ENCODE results near the gene QPCTL.

QPCTL gene

DNA sequence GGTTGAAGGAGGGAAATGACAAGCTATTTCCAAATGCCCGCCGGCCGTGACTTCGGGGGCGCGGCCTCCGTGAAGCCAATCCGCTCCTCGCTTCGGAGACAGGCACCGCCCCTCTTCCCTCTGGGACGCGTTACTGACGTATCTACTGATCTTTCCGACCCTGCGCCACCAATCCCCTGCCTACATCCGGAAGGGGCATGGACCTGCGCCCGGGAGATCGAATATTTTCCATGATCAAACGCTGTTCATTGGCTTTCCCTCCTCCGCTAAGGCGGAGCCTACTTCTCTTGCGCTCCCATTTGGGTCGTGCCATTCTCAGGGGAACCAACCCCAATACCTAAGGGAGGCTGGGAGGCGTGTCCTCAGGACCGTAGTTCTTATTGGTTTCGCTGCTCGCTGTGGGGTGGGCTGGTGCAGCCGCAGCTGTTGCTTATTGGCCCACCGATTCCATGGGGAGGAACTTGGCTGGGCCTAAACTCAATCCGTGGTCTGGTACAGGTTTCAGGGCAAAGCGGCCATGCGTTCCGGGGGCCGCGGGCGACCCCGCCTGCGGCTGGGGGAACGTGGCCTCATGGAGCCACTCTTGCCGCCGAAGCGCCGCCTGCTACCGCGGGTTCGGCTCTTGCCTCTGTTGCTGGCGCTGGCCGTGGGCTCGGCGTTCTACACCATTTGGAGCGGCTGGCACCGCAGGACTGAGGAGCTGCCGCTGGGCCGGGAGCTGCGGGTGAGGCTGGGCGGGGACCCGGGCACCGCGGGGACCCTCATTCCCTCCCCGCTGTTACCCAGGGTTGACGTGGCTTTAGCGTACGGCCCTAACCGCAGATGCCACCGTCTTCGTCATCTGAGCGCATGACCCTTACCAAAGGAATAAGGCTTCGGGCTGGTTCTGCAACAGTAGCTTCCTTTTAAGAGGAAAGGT, at the start of gene QPCTL:
Gene QPCTL, plus strand, starts transcription at position 480 of the 919 bp plus-strand sequence. Its CDS starts 38 bp downstream, at position 518.
- peak; percentile 96 for DNase-seq (ENCODE audit: low read depth)

DNA sequence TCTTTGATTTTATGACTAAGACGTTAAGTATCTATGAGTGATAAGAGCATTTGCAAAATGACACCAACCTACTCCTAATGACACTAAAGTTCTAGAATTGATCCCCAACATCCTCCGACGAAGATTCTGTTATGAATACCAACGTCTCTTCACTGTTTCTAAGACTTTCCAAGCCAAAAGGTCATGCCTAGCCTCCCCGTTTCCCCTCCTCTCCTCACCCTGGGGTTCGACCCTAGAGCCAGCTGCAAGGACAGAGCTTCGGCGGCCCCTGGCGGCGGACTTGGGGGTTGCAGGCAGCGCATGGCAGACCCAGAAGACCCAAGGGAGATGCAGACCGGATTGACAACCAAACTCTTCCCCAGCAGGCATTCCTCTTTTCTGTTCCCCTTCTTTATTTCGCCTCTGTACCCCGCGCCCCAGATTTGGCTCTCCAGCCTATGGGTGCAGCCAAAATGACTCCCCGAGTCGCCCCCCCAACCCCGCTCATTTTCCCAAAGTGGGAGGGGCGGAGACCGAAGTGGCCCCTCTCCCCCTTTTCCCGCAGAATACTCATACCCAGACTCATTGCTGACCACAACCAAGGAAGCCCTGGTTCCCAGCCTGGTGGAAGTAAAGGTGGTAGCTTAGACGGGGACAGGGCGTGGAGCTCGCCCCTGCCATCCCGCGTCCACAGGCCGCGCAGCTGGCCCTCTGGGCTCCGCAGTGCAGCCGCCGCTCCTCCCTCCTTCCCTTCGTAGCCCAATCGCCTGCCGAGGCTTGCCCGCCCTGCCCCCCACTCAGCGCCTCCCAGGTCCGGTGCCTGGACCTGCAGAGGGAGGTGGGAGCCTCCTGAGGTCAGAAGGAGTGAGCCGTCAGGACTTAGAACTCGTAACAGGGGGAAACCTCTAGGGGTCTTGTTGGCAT, 49.2 kb upstream of the QPCTL start:
- no peak for DNase-seq (ENCODE audit: low read depth)

DNA sequence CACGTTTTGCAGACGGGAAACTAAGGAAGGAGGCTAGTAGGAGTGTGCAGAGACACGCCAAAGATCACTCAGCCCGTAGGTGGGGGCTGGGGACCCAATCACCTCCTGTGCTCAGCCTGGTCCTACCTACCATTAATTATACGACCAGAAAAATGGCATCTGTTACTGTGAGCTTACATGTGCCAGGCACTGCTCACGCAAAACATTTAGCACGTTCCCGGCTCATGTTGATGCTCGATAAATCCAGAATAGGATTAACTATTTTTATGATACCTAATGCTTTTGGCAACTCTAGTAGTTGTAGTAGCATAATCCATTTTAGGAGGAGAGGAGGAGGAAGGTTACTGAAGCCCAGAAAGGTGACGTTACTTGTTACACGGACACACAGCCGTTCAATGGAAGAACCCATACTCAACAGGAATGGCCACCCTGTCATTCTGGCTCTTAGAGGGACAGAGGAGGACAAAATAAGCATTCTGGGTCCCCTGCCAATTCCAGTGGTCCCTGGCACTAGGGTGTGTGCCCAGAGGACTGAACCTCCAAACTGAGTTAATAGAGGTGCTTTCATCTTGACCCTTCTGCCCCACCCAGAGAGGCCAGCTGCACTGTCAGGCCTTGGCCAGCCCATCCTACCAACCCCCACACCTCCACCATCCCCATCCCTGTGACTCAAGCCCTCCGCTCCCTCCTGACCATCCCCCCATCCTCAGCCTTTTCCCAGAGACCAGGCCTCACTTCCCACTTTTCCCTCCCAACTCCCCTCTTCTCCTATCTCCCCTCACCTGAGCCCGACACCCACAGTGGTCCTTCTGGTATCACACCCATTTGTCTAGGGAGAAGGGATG, 48.3 kb upstream of the QPCTL start:
- DNase-seq (ENCODE audit: low read depth) = no peak

DNA sequence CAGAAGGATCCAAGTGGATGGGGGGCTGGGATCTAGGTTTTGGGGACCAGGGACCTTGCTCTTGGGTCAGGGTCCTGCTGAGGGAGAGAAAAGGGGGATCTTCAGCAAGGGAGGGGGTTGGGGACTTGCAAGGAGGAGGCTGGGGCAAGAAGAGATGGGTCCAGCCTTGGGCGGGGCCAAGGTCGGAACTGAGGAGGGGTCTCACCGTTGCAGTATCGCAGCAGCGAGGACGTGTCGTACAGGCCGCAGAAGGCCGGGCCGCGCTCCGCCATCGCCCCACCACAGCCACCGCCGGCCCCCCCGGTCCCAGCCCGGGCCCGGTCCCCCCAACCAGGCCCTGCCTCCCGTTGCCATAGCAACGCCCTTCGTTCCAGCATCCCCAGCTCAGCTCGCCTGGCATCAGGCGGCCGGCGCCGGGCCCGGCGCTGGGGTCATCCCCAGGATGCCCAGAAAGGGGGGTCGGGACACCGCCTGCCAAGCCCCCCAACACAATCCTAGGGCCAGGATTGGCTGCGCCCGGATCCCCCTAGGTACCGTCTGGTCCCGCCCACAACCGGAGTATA, 47.3 kb upstream of the QPCTL start:
- no peak for DNase-seq (ENCODE audit: low read depth)

DNA sequence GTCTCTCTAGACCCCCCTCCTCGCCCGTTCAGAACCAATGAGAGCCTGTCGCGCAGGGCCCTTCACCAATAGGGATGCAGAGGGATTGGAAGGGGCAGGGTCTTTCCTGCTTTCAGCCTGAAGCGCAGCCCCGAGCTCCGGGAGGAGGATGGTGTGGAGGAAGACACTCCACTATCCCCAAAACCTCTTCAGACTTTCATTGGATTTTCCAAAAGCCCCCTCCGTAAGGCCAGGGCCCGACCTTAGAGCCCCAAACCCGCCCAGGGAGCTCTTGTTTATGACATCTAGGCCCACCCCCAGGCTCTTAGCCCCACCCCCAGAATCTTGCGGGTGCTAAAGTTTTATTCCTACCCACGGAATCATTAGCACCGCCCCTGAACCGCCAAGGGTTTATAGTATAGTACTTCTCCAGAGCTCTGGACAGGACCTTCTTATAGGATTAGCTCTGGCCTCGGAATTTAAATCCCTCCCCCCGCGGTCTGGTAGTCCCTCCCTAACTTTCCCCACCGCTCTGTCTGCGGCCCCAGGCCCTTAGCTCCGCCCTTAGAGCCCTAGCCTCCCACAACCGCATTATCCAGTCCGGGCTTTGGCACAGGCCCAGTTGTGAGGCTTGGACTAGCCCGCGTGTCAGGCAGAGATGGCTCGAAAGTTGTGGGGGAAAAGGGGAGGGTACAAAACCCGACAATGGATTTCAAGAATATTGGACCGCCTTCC, 46.7 kb upstream of the QPCTL start:
- peak; percentile 70 for DNase-seq (ENCODE audit: low read depth)

DNA sequence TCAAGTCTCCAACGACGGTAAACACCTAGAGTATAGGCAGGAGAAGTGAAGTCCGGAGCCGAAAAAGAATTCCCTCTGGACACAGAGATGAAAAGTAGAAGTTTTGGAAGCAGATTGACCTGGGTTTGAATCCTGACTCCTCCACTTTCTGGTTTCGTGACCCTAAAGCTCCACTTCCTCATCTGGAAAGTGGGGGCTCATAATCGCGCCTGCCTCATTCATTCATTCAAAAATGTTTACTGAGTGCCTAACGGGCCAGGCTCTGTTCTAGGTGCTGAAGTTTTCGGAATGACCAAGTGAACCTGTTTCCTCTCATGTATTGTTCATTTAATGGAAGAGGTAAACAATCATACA, 46.1 kb upstream of the QPCTL start:
- no peak for DNase-seq (ENCODE audit: low read depth)

DNA sequence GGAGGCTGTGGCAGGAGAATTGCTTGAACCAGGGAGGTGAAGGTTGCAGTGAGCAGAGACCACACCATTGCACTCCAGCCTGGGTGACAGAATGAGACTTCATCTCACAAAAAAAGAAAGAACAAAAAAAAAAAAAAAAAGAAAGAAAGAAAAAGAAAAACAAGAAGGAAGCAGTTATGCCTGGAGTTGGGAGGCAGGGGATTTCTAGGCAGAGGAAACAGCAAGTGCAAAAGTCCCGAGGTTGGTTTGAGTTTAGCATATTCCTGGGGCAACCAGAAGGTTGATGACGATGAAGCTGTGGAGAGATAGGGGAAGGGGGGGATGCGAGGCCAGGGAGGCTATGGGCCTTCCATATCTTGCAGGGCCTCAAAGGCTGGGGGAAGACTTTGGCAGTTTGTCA, 41.7 kb upstream of the QPCTL start:
- DNase-seq (ENCODE audit: low read depth) = no peak

DNA sequence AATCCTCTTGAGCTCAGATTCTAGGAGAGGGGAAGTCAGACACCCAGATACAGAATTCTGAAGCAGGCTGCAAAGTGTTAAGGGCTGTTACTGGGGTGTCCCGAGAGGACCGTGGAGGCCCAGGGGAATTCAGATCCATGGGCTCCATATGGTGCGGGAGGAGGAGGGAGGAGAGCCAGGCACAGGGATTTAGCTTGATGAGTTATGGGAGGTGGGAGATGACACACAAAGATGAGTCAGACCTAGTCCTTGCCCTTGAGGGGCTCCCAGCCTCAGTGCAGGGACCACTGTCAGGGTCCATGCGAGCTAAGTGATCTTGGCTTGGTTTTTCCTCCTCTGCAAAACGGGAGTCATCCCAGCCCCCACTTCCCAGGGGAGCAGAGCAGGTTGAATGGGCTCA, 38.8 kb upstream of the QPCTL start:
- no peak for DNase-seq (ENCODE audit: low read depth)

DNA sequence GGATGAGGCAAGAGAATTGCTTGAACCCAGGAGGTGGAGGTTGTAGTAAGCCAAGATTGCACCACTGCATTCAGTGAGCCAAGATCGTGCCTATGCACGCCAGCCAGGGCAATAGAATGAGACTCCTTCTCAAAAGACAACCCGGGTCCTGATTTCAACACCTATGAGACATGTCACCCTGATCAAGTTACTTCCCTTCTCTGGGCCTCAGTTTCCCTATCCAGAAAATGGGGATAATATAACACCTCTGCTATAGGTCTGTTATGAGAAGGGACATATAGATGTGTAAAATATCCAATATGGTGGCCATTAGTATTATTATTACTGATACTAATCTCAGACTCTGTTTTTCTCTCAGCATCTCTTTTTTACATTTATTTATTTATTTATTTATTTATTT, 37.4 kb upstream of the QPCTL start:
- DNase-seq (ENCODE audit: low read depth) = no peak

DNA sequence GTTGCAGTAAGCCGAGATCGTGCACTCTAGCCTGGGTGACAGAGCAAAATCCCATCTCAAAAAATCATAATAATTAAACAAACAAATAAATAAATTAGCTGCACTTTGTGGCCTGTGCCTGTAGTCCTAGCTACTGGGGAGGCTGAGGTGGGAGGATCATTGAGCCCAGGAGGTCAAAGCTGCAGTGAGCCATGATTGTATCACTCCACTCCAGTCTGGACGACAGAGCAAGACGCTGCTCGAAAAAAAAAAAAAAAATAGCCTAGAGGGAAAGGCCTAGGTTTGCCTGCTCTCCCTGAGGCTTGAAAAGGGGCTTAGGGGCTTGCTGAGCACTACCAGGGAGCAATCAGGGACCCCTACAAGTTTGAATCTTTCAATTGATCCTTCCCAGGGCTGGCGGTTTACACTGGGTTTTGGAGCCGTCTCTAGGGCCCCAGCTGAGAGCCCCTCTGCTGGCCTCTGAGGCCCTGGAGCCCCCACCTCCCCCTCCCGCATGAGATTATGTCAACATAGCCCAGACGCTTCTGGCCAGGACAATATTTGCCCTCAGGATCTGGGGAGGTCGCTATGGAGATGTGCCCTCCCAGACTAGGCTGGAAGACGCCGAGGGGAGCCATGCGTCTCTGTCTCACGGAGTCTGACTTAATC, 34.8 kb upstream of the QPCTL start:
- DNase-seq (ENCODE audit: low read depth) = no peak

DNA sequence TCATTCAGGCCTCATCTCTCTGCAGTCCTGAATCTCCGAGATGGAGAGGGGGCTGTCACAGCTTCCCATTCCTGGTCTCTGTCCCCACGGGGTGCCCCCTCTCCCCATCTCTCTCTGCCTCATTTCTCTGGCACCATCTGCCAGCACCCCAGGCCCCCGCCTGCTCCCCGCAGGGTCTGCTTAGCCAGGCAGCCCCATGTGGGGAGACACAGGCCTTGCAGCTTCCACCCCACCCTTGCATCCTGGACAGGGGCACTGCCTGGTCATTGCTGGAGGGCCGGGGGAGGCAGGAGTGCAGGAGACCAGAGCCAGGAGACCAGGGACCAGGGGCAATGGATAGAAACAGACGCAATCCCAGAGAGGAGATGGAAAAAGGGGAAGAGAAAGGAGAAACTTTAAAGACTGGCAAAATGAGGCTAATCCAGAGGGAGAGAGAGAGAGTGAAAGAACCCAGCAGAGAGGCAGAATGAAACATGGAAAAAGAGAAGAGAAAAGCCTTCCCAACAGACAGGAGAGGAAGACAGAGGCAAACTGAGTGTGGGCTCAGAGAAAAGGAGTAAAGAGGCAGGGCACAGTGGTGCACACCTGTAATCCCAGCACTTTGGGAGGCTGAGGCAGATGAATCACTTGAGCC, 33.3 kb upstream of the QPCTL start:
- DNase-seq (ENCODE audit: low read depth) = no peak

DNA sequence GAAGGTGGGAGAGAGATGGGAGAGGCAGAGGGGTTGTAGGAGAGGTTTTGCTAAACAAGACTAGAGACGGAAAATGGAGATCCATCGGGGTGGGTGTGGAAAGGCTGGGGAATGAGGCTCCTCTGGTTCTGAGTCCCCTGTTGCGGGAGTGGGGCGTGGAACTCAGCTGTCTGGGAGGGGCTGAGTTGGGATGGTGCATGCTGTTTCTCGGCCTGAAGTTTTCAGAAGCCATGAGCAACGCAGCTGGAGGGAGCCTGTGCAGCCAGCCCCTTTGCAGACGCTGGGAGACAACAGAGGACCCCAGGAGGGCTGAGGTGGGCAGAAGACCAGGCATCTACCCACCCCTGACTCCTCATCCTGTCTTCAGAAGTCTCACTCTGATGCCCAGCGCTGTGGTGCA, 31.8 kb upstream of the QPCTL start:
- no peak for DNase-seq (ENCODE audit: low read depth)

DNA sequence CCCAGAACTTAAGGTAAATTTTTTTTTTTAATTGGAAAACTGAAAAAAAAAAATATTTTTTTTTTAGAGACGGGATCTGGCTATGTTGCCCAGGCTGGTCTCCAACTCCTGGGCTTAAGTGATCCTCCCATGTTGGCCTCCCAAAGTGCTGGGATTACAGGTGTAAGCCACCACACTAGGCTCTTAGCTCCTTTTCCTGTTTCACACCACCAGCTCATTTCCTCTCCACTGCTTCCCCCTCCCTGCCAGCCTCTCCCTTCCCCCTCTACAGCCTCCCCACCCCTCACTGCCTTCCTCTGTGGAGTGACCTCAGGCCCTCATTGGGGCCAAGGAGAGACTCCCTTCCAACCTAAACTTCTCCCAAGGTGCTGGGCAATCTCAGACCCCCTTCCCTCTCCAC, 28.7 kb upstream of the QPCTL start:
- no peak for DNase-seq (ENCODE audit: low read depth)

DNA sequence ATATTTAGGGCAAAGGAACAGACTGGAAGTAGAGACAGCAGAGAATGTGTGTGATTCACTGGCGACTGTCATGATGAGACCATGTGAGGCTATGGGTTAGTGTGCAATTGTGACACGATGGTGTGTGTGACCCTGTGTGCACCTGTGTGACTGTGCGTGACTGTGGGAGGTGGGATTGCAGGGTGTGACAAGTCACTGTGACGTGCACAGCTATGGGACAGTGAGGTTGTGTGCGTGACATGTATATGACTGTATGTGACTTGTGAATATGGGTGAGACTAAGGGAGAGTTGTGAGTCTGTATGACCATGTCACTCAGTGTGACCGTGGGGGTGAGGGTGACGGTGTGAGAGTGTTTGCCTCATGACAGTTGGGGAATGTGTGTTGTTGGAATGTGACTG, 27.9 kb upstream of the QPCTL start:
- DNase-seq (ENCODE audit: low read depth) = no peak

DNA sequence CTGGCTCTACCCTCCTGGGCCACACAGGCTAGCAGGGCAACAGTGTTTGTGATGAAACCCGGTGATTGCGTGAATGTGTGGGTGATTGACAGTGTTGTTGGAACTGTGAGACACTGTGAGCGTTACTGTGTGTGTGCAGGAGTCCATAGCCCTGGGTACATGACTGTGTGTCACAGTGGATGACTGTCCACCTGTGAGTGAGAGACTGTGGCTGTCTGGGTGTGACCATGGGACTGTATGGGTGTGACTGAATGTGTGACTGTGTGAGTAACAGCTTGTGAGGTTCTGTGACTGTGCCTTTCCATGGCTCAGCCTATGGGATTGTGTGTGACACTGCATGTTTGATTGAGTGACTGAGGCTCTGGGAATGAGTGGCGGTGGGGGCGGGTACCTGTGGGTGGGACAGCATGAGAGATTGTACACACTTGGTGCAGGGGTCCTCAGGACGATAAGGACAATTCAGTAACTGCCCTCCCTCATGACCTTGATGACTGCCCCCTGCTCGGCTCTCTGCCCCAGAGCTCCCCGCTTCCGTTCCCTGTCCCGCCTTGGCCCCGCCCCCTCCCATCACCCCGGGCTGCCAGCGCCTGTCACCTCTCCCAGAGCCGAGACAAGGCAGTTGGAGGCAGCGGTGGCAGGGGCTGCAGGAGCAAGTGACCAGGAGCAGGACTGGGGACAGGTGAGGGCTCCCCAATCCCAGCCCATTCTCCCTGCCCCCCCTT, 24.7 kb upstream of the QPCTL start, which contains the start of gene GIPR:
Gene GIPR, plus strand, starts transcription at position 602 of the 722 bp plus-strand sequence. CDS start 1,300 bp downstream, outside the sequence.
- peak; percentile 18 for DNase-seq (ENCODE audit: low read depth)

DNA sequence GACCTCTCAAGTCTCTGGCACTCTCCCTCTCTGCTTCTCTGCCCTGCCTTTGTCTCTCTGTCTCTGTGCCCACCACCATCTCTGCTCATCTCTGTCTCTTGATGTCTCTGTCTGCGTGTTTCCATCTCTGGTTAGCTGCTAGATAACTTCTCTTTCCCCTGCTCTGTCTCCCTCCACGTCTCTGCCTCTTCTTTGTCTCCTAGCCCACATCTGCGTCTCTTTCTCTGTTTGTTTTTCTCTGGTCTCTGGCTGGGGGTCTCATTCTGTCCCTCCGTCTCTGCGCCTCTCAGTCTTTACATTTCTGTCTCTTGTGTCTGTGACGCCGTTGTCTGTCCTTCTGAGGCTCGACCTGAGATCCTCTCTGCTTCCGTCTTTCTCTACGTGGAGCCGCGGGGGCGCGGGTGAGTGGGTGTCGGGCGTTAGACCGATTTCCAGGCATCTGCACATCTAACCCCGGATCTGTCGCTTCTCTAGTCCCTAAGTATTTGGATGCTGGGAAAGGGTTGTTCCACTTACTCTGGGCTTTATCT, 24.1 kb upstream of the QPCTL start:
- no peak for DNase-seq (ENCODE audit: low read depth)

DNA sequence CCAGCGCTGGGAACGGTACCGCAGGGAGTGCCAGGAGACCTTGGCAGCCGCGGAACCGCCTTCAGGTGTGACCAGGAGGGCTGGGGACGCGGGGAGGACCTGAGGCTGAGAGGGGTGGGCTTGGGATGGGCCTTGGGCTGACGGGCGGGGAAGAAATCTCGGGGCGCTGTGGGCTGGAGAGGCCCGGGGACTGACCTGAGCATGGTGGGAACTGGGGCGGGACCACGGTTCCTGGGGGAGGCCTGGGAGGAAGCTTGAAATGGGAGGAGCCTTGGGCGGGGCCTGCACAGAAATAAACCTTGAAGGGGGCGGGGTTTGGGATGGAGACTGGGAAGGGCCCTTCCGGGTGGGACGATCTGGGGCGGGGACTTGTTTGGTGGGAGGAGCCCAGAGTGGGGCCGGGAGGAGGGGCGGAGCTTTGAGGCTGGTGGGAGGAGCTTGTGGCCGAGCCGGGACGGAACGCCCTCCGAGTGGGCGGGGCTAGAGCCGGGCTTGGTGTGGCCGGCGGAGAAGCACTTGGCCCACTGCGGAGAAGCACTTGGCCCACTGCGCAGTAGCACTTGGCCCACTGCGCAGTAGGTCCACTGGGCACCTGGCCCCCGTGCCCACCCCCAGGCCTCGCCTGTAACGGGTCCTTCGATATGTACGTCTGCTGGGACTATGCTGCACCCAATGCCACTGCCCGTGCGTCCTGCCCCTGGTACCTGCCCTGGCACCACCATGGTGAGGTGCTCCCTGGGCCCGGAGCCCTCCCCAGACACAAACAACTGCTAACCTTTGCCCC, 21.6 kb upstream of the QPCTL start:
- DNase-seq (ENCODE audit: low read depth) = no peak

DNA sequence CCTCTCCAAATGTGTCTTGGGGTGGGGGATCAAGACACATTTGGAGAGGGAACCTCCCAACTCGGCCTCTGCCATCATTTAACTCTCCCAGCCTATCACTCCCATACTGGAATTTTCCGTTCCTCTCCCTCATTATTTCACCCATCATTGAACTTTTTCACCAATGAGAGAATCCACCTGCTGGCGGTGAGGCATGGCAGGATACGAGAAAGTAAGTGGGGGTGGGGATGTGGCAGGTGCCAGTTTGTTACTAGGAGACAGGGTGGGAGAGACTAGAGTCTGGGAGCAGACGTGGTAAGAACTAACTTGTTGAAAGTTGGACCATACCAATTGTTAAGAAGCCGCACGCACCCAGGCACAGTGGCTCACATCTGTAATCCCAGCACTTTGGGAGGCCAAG, 17.5 kb upstream of the QPCTL start:
- no peak for DNase-seq (ENCODE audit: low read depth)

Data from stromal cell of bone marrow (primary cell).